Measurements from ENCODE around the gene TSACC. TPM values are rescaled to one million over a fixed set of nuclear protein-coding genes. Genes with fewer than 3 reads are reported as not detected.

Gene TSACC
- total and polyA plus RNA-seq, 9 of the 15 experiments (the other 6 are each of a cell fraction or from before 2014, with no cell fraction given), result 0.45 to 7.4 (median 2.6) TPM

DNA sequence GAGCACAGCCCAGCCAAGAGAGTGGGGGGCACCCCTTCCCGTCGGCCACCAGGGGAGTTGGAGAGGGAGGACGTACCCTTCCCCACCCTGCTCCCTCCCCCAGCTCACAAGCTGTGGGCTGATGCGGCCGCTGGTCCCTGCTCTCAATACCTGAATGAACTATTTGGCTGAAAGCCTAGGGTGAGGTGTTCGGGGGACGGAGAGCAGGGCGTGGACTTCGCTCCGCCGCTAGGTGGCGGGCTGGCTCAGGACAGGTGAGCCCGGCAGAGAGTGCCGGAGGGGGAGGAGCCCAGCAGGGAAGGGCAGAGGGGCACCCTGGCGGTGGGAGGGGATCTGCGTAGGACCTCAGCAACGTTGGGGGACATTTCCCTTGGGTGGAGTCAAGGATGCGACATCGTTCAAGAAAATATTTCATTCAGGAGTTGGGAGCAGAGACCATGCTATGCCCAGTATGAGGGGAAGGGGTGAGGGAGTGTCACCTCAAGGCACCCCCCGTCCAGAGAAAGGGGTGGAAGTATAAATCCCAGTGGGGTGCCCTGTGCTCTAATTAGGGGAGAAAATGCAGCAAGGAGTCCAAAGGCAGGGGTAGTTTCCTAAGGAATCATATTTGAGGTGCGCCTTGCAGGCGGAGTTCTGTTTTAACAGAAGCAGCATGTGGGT lies 18.7 kb downstream of the TSACC start (continued):
- TF ChIP-seq, protein P1, sequence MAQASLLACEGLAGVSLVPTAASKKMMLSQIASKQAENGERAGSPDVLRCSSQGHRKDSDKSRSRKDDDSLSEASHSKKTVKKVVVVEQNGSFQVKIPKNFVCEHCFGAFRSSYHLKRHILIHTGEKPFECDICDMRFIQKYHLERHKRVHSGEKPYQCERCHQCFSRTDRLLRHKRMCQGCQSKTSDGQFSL (CRISPR knock-in tag; IDR thresholded peaks at IDR 0.05), result peak; percentile 47; the same call in 1 of the 2 replicates
- TF ChIP-seq, protein P1 (tag; IDR thresholded peaks at IDR 0.05), result no peak
- no peak for TF ChIP-seq TBP (optimal IDR thresholded peaks at IDR 0.05; ENCODE audit: low read depth, low read length)
- no peak for TF ChIP-seq TGIF2 (CRISPR knock-in tag; IDR thresholded peaks at IDR 0.05)
- peak; percentile 27; the same call in 1 of the 2 replicates for TF ChIP-seq ARID1B (IDR thresholded peaks at IDR 0.05)
- TF ChIP-seq ZNF24 (IDR thresholded peaks at IDR 0.05), result peak; percentile 64; the same call in 1 of the 2 replicates
- TF ChIP-seq ZNF263 (CRISPR knock-in tag; IDR thresholded peaks at IDR 0.05; ENCODE audit: borderline replicate concordance), result peak; percentile 98

DNA sequence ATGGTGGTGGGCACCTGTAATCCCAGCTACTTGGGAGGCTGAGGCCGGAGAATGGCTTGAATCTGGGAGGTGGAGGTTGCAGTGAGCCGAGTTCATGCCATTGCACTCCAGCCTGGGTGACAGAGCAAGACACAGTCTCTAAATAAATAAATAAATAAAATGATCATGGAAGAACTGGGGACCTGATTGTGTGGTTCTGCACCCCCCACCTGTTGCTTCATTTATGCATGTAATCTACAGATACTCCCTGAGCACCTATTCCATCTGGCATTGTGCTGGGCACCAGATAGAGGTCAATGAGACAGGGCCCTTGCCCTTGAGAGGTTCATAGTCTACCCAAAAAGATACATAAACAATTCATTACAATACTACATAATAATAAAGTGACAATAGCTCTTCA lies 19.7 kb downstream of the TSACC start:
- peaks cover 0 to 6% of the 10 kb centered on the region in 2 experiments; a peak in 2 of 5 replicates for H3K4me1 ChIP-seq (replicated peaks in 1 of 2; ENCODE audit: control insufficient read depth in 2 of 2, insufficient read depth in 2 of 2, low read length in 2 of 2)
- H4K20me1 ChIP-seq (replicated peaks; ENCODE audit: control insufficient read depth, insufficient read depth, low read length), result no peaks in the 10 kb centered on the region
- H3K27me3 ChIP-seq (ENCODE audit: control insufficient read depth in 2 of 2, insufficient read depth in 2 of 2, low read length in 2 of 2), result peaks cover 15 to 22% of the 10 kb centered on the region in 2 experiments; a peak in 4 of 5 replicates
- H3K9me1 ChIP-seq (ENCODE audit: control insufficient read depth, insufficient read depth, low read length), result no peaks in the 10 kb centered on the region
- no peaks in the 10 kb centered on the region for H3K79me2 ChIP-seq (ENCODE audit: control insufficient read depth, insufficient read depth, low read length)
- intact Hi-C loops (cut with micrococcal nuclease) (no loop called here), in situ Hi-C loops (cut with MboI) (no loop called here)
- H3K9me3 ChIP-seq (replicated peaks; ENCODE audit: control insufficient read depth, insufficient read depth, low read depth, low read length), result no peaks in the 10 kb centered on the region
- BruUV-seq (replicated peaks), result no TSS peak
- no peak overlapping the region for H3K4me3 ChIP-seq
- no peak overlapping the region for H3K27ac ChIP-seq (ENCODE audit: extremely low read depth, low read depth, low read length)
- no peak for DNase-seq (ENCODE audit: extremely low read depth in 1 of 4, low spot score in 3 of 4)
- CTCF ChIA-PET (ENCODE audit: low intra/inter-chr PET ratio), result interaction anchor here (2.8 kb wide), 1 partner anchor 87 kb away, joined by 23 read pairs; no protein-coding TSS in a partner anchor
- H2AFZ ChIP-seq (ENCODE audit: low read depth, low read length), result no peak overlapping the region
- ATAC-seq, result no peak
- WGBS (ENCODE audit: insufficient coverage, low coverage, missing lambda C conversion rate), result 7% methylated on average over 2 of the region's 2 CpGs
- no peak for FAIRE-seq
- H3K4me2 ChIP-seq (ENCODE audit: insufficient read depth, low read length), result no peak overlapping the region
- no peaks in the 10 kb centered on the region for H3K36me3 ChIP-seq (ENCODE audit: control insufficient read depth, insufficient read depth, low read length)
- H3K9ac ChIP-seq (ENCODE audit: insufficient read depth in 1 of 2, low read depth in 2 of 2, low read length in 2 of 2), result no peak overlapping the region
- POLR2A ChIA-PET, result no interaction called here
- TF ChIP-seq, protein P2, sequence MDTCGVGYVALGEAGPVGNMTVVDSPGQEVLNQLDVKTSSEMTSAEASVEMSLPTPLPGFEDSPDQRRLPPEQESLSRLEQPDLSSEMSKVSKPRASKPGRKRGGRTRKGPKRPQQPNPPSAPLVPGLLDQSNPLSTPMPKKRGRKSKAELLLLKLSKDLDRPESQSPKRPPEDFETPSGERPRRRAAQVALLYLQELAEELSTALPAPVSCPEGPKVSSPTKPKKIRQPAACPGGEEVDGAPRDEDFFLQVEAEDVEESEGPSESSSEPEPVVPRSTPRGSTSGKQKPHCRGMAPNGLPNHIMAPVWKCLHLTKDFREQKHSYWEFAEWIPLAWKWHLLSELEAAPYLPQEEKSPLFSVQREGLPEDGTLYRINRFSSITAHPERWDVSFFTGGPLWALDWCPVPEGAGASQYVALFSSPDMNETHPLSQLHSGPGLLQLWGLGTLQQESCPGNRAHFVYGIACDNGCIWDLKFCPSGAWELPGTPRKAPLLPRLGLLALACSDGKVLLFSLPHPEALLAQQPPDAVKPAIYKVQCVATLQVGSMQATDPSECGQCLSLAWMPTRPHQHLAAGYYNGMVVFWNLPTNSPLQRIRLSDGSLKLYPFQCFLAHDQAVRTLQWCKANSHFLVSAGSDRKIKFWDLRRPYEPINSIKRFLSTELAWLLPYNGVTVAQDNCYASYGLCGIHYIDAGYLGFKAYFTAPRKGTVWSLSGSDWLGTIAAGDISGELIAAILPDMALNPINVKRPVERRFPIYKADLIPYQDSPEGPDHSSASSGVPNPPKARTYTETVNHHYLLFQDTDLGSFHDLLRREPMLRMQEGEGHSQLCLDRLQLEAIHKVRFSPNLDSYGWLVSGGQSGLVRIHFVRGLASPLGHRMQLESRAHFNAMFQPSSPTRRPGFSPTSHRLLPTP (IDR thresholded peaks at IDR 0.05; ENCODE audit: borderline replicate concordance, extremely low read depth, insufficient read length), result no peak
- TF ChIP-seq, protein P3, sequence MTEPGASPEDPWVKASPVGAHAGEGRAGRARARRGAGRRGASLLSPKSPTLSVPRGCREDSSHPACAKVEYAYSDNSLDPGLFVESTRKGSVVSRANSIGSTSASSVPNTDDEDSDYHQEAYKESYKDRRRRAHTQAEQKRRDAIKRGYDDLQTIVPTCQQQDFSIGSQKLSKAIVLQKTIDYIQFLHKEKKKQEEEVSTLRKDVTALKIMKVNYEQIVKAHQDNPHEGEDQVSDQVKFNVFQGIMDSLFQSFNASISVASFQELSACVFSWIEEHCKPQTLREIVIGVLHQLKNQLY (CRISPR knock-in tag; conservative IDR thresholded peaks at IDR 0.05), result no peak
- TF ChIP-seq SRF (CRISPR knock-in tag; IDR thresholded peaks at IDR 0.05) (no peak), TARDBP (IDR thresholded peaks at IDR 0.05) (no peak), C11orf30 (IDR thresholded peaks at IDR 0.05; ENCODE audit: low read depth) (no peak)

Measured in K562 (cell line).